HUES64 (cell line): ENCODE results near the gene PHPT1.

ENCODE experiments used
- H3K27ac ChIP-seq: 2 replicates; pipeline ENCODE4 v1.7.0; 2013; ENCODE audit warnings: low read depth, low read length, inconsistent platforms
- H3K27me3 ChIP-seq: 2 replicates; pipeline ENCODE4 v1.6.1; 2013; ENCODE audit warnings: mild to moderate bottlenecking, low read length; ENCODE audit not compliant: insufficient read depth
- H3K36me3 ChIP-seq: 2 replicates; pipeline ENCODE4 v1.6.1; 2013; ENCODE audit warnings: mild to moderate bottlenecking, low read length; ENCODE audit not compliant: insufficient read depth
- H3K4me1 ChIP-seq: 2 replicates; pipeline ENCODE4 v1.6.1; 2013; ENCODE audit warnings: mild to moderate bottlenecking, low read length, moderate library complexity; ENCODE audit not compliant: insufficient read depth
- H3K4me3 ChIP-seq: 2 replicates; pipeline ENCODE4 v1.5.1; 2013; ENCODE audit warnings: mild to moderate bottlenecking, low read length, moderate library complexity
- H3K9ac ChIP-seq: 2 replicates; pipeline ENCODE4 v1.6.1; 2013; ENCODE audit warnings: mild to moderate bottlenecking, low read depth, low read length
- H3K9me3 ChIP-seq: 2 replicates; pipeline ENCODE4 v1.6.1; 2013; ENCODE audit warnings: low read depth, low read length; ENCODE audit not compliant: insufficient read depth
- WGBS: fragments of 150-250, 120-280 bp; methylation state at CpG from one replicate; pipeline ENCODE4 v1.1.7; 2013; ENCODE audit warnings: missing lambda C conversion rate; 5-methylcytosine and 5-hydroxymethylcytosine counted together

Gene PHPT1

GRCh38 chr9:136847088-136847825 is 2.0 kb upstream of the PHPT1 start:
- Histone ChIP-seq H3K9ac (peak overlapping the region; percentile 78), H3K4me3 (peak overlapping the region; percentile 89), H3K27me3 (peaks cover 5% of the 10 kb centered on the region), H3K36me3 (peaks cover 17% of the 10 kb centered on the region), H3K4me1 (no peaks in the 10 kb centered on the region), H3K27ac (peak overlapping the region; percentile 95; the same call in 1 of the 2 replicates), H3K9me3 (no peaks in the 10 kb centered on the region)
- WGBS = 16% methylated on average over 71 of the region's 75 CpGs

GRCh38 chr9:136847826-136848392 is 1.3 kb upstream of the PHPT1 start:
- 1% methylated on average over 48 of the region's 48 CpGs for WGBS
- Histone ChIP-seq H3K27me3 (peaks cover 5% of the 10 kb centered on the region), H3K27ac (peak overlapping the region; percentile 95; the same call in 1 of the 2 replicates), H3K9me3 (no peaks in the 10 kb centered on the region), H3K9ac (peak overlapping the region; percentile 78), H3K4me1 (no peaks in the 10 kb centered on the region), H3K36me3 (peaks cover 17% of the 10 kb centered on the region), H3K4me3 (peak overlapping the region; percentile 89)

- Histone ChIP-seq H3K36me3 (peaks cover 17% of the 10 kb centered on the region), H3K27me3 (peaks cover 5% of the 10 kb centered on the region), H3K4me3 (peak overlapping the region; percentile 89), H3K27ac (peak overlapping the region; percentile 95; the same call in 1 of the 2 replicates), H3K9me3 (no peaks in the 10 kb centered on the region), H3K9ac (peak overlapping the region; percentile 78), H3K4me1 (no peaks in the 10 kb centered on the region)
- WGBS = under 1% methylated on average over 53 of the region's 53 CpGs
Observed at GRCh38 chr9:136848393-136849037, 694 bp upstream of the PHPT1 start.

GRCh38 chr9:136849960-136850865 is 1.0 kb downstream of the PHPT1 start:
- peak overlapping the region; percentile 62 for H3K9ac ChIP-seq

GRCh38 chr9:136850866-136851775 is 1.9 kb downstream of the PHPT1 start:
- Histone ChIP-seq H3K9ac (no peak overlapping the region), H3K36me3 (peaks cover 17% of the 10 kb centered on the region), H3K27me3 (peaks cover 5% of the 10 kb centered on the region), H3K4me1 (no peaks in the 10 kb centered on the region), H3K27ac (no peak overlapping the region), H3K9me3 (no peaks in the 10 kb centered on the region), H3K4me3 (no peak overlapping the region)
- WGBS = 93% methylated on average over 23 of the region's 23 CpGs

More at GRCh38 chr9:136849960-136850865, 1.0 kb downstream of the PHPT1 start:
- H3K27me3 ChIP-seq = peaks cover 5% of the 10 kb centered on the region
- H3K4me3 ChIP-seq = peak overlapping the region; percentile 89
- H3K27ac ChIP-seq = peak overlapping the region; percentile 9; the same call in 1 of the 2 replicates
- 64% methylated on average over 43 of the region's 43 CpGs for WGBS
- no peaks in the 10 kb centered on the region for H3K4me1 ChIP-seq
- H3K9me3 ChIP-seq = no peaks in the 10 kb centered on the region
- H3K36me3 ChIP-seq = peaks cover 17% of the 10 kb centered on the region

- 93% methylated on average over 23 of the region's 23 CpGs for WGBS
- Histone ChIP-seq H3K27ac (no peak within 1 kb of the TSS), H3K9ac (no peak within 1 kb of the TSS), H3K27me3 (no peaks in the 10 kb centered on the region), H3K9me3 (no peaks in the 10 kb centered on the region), H3K4me1 (no peaks in the 10 kb centered on the region), H3K4me3 (no peak within 1 kb of the TSS), H3K36me3 (peaks cover 17% of the 10 kb centered on the region)
Observed at GRCh38 chr9:136851941-136852663, 2.9 kb downstream of the PHPT1 start, which contains the start of gene MAMDC4. Gene MAMDC4 (plus strand): TSS chr9:136852346. CDS start chr9:136852417, 71 bp downstream.

GRCh38 chr9:136852664-136853595 is 3.7 kb downstream of the PHPT1 start:
- Histone ChIP-seq H3K9me3 (no peaks in the 10 kb centered on the region), H3K27ac (no peak overlapping the region), H3K36me3 (peaks cover 17% of the 10 kb centered on the region), H3K4me3 (no peak overlapping the region), H3K4me1 (no peaks in the 10 kb centered on the region), H3K27me3 (no peaks in the 10 kb centered on the region), H3K9ac (no peak overlapping the region)
- 95% methylated on average over 29 of the region's 29 CpGs for WGBS

GRCh38 chr9:136853596-136854112 is 4.4 kb downstream of the PHPT1 start:
- H3K4me3 ChIP-seq = no peak overlapping the region
- peaks cover 17% of the 10 kb centered on the region for H3K36me3 ChIP-seq
- H3K9ac ChIP-seq = no peak overlapping the region
- H3K4me1 ChIP-seq = no peaks in the 10 kb centered on the region
- no peaks in the 10 kb centered on the region for H3K9me3 ChIP-seq
- H3K27ac ChIP-seq = no peak overlapping the region
- 91% methylated on average over 18 of the region's 18 CpGs for WGBS
- no peaks in the 10 kb centered on the region for H3K27me3 ChIP-seq
